ENCODE measurements around the gene MED29. TPM values are rescaled to one million over a fixed set of nuclear protein-coding genes. Genes with fewer than 3 reads are reported as not detected.

Gene MED29
- total RNA-seq, 2 experiments from 2014 or later = 28.3 to 31.3 TPM

- Histone ChIP-seq H4K20me1 (ENCODE audit: insufficient read depth, low read length) (peaks cover 2% of the 10 kb centered on the region), H3K36me3 (ENCODE audit: insufficient read depth, low read length) (peaks cover 30% of the 10 kb centered on the region), H3K79me2 (ENCODE audit: insufficient read depth, low read depth, low read length) (peaks cover 37% of the 10 kb centered on the region), H2AFZ (ENCODE audit: low read length) (peak within 1 kb of the TSS; percentile 2; the same call in 1 of the 2 replicates), H3K4me2 (ENCODE audit: low read length) (peak within 1 kb of the TSS; percentile 96), H3K27ac (ENCODE audit: low read depth, low read length, poor library complexity, severe bottlenecking) (peak within 1 kb of the TSS; percentile 91), H3K9me3 (ENCODE audit: low read length) (no peaks in the 10 kb centered on the region), H3K4me1 (ENCODE audit: insufficient read depth, low read length, poor library complexity, severe bottlenecking) (peaks cover 33% of the 10 kb centered on the region), H3K9me2 (ENCODE audit: insufficient read depth, low read length) (no peaks in the 10 kb centered on the region), H3K4me3 (ENCODE audit: low read depth, low read length, poor library complexity, severe bottlenecking) (peak within 1 kb of the TSS; percentile 89)
- intact Hi-C loops (cut with micrococcal nuclease; ENCODE audit: unreplicated experiment) = loop anchor here (1.0 kb wide), 3 partner anchors 15 to 287 kb away; partner anchors contain the start of genes PAK4 and SAMD4B
- ChIA-PET CTCF (ENCODE audit: unreplicated experiment) (interaction anchor here (1.0 kb wide), 1 partner anchor 11 kb away, joined by 3 read pairs; no protein-coding TSS in a partner anchor), POLR2A (interaction anchor here (1.3 to 1.6 kb wide), 4 partner anchors 10 to 24 kb away, joined by 4 to 9 read pairs (median 6); partner anchors contain the start of genes MED29, PAF1 and RPS16)
- no TSS peak for BruUV-seq (replicated peaks)
- DNase-seq (ENCODE audit: low spot score) = peak; percentile 100
- TF ChIP-seq EZH2phosphoT487 (IDR thresholded peaks at IDR 0.05; ENCODE audit: borderline replicate concordance, low read depth, low read length) (no peak), CTCF (conservative IDR thresholded peaks at IDR 0.05; ENCODE audit: low read length) (peak; percentile 93)
These were observed 21.1 kb downstream of the MED29 start, which contains the start of gene PLEKHG2 for GRCh38 chr19:39412100-39412866. Gene PLEKHG2 (plus strand): TSS chr19:39412669. CDS start chr19:39414087, 1,418 bp downstream.

- ChIA-PET CTCF (ENCODE audit: unreplicated experiment) (no interaction called here), POLR2A (interaction anchor here (1.6 kb wide), 1 partner anchor 23 kb away, joined by 6 read pairs; the partner anchor contains the start of gene RPS16)
- TF ChIP-seq CTCF (conservative IDR thresholded peaks at IDR 0.05; ENCODE audit: low read length) = no peak; the same call in 1 of the 2 replicates
- no peak for TF ChIP-seq EZH2phosphoT487 (IDR thresholded peaks at IDR 0.05; ENCODE audit: borderline replicate concordance, low read depth, low read length)
- Histone ChIP-seq H3K79me2 (ENCODE audit: insufficient read depth, low read depth, low read length) (peaks cover 32% of the 10 kb centered on the region), H2AFZ (ENCODE audit: low read length) (peak overlapping the region; percentile 2; the same call in 1 of the 2 replicates), H3K36me3 (ENCODE audit: insufficient read depth, low read length) (peaks cover 27% of the 10 kb centered on the region), H3K9me2 (ENCODE audit: insufficient read depth, low read length) (no peaks in the 10 kb centered on the region), H3K4me3 (ENCODE audit: low read depth, low read length, poor library complexity, severe bottlenecking) (peak overlapping the region; percentile 89), H3K27ac (ENCODE audit: low read depth, low read length, poor library complexity, severe bottlenecking) (peak overlapping the region; percentile 70), H3K4me1 (ENCODE audit: insufficient read depth, low read length, poor library complexity, severe bottlenecking) (peaks cover 33% of the 10 kb centered on the region), H3K4me2 (ENCODE audit: low read length) (peak overlapping the region; percentile 83), H4K20me1 (ENCODE audit: insufficient read depth, low read length) (no peaks in the 10 kb centered on the region; the same call in none of the 2 replicates), H3K9me3 (ENCODE audit: low read length) (no peaks in the 10 kb centered on the region)
- no TSS peak for BruUV-seq (replicated peaks)
- intact Hi-C loops (cut with micrococcal nuclease; ENCODE audit: unreplicated experiment) = loop anchor here (1.0 kb wide), 3 partner anchors 16 to 288 kb away; partner anchors contain the start of genes PAK4 and SAMD4B
- DNase-seq (ENCODE audit: low spot score) = no peak
These were observed 21.7 kb downstream of the MED29 start for GRCh38 chr19:39412867-39413271.
